HepG2 (cell line): ENCODE results near the gene MAPK6. TPM values are rescaled to one million over a fixed set of nuclear protein-coding genes. Genes with fewer than 3 reads are reported as not detected.

Source experiments
- AKNA ChIP-seq: sonication (generic); formaldehyde crosslinking; IDR thresholded peaks from 2 replicates; pipeline ENCODE4 v1.4.0; 2020; ENCODE audit warnings: missing genetic modification reagents, borderline replicate concordance
- IKZF1 ChIP-seq: fragments of 450-650 bp; IDR thresholded peaks from 2 replicates; pipeline ENCODE4 v1.7.1; 2016
- TBX3 ChIP-seq: fragments of 450-650 bp; IDR thresholded peaks from 2 replicates; pipeline ENCODE4 v1.6.1; 2017; ENCODE audit warnings: antibody characterized with exemption, mild to moderate bottlenecking, inconsistent platforms, borderline replicate concordance
- TEAD3 ChIP-seq: optimal IDR thresholded peaks from 2 replicates; pipeline ENCODE3; 2016; ENCODE audit warnings: borderline replicate concordance
- U2AF2 ChIP-seq: fragments of 200-400 bp; formaldehyde crosslinking; IDR thresholded peaks from 2 replicates; pipeline ENCODE4 v1.6.1; 2017; ENCODE audit warnings: low read depth, mild to moderate bottlenecking, low read length
- ZKSCAN8 ChIP-seq: IDR thresholded peaks from 2 replicates; pipeline ENCODE4 v1.6.1; 2016; ENCODE audit warnings: borderline replicate concordance, missing genetic modification reagents, missing compliant biosample characterization
- ZNF205 ChIP-seq: IDR thresholded peaks from 2 replicates; pipeline ENCODE4 v1.6.1; 2018; ENCODE audit warnings: missing biosample characterization, missing genetic modification reagents
- ZNF230 ChIP-seq: sonication (generic); formaldehyde crosslinking; IDR thresholded peaks from 2 replicates; pipeline ENCODE4 v1.4.0; 2020; ENCODE audit warnings: mild to moderate bottlenecking, missing genetic modification reagents
- ZNF256 ChIP-seq: sonication (generic); formaldehyde crosslinking; conservative IDR thresholded peaks from 2 replicates; pipeline ENCODE4 v1.4.0; 2020; ENCODE audit warnings: missing genetic modification reagents
- ZNF432 ChIP-seq: sonication (generic); formaldehyde crosslinking; IDR thresholded peaks from 2 replicates; pipeline ENCODE4 v1.5.0; 2020; ENCODE audit warnings: missing genetic modification reagents, mild to moderate bottlenecking, borderline replicate concordance
- ZNF691 ChIP-seq: sonication (generic); formaldehyde crosslinking; IDR thresholded peaks from 2 replicates; pipeline ENCODE4 v1.4.0; 2020; ENCODE audit warnings: missing genetic modification reagents, low read depth, mild to moderate bottlenecking, borderline replicate concordance
- polyA plus RNA-seq, 8 experiments: library from polyadenylated mRNA; depleted of rRNA in 3 of 8; stranded (reverse) in 7 of 8; unstranded in 1 of 8; fragments of >200 nt; fragmentation: Illumina TruSeq in 4 of 8; extraction: Trizol in 4 of 8; gene quantifications; 2 replicates each; pipeline versions ENCODE4 v1.2.1 to v1.2.3, GENCODE V29; 2011 to 2016; ENCODE audit warnings: low read depth in 4 of 8, missing spikeins in 1 of 8, mixed read lengths in 1 of 8; ENCODE audit not compliant: insufficient read depth in 1 of 8
- total RNA-seq, 5 experiments: library from RNA; depleted of rRNA; stranded (reverse); fragments of >200 nt; fragmentation: Illumina TruSeq; extraction: Trizol; gene quantifications; 2 replicates each; pipeline ENCODE4 v1.2.3, GENCODE V29; 2016; ENCODE audit warnings: low read depth in 1 of 5
- TF ChIP-seq, protein P1 (sequence below), 2 experiments: IDR thresholded peaks; 2 replicates each; pipeline ENCODE4 v1.6.1; 2011 to 2012; ENCODE audit warnings: low read length in 2 of 2, borderline replicate concordance in 1 of 2, low read depth in 1 of 2, mild to moderate bottlenecking in 1 of 2, moderate library complexity in 1 of 2
- TF ChIP-seq, protein P2 (sequence below): sonication (generic); formaldehyde crosslinking; IDR thresholded peaks from 2 replicates; pipeline ENCODE4 v1.4.0; 2020; ENCODE audit warnings: missing genetic modification reagents
- TF ChIP-seq, protein P3 (sequence below): sonication (generic); formaldehyde crosslinking; IDR thresholded peaks from 2 replicates; pipeline ENCODE4 v1.4.0; 2020; ENCODE audit warnings: missing genetic modification reagents

The MAPK6 gene
- total and polyA plus RNA-seq, 2 of the 13 experiments (the other 11 are each of a cell fraction or from before 2014, with no cell fraction given), result 89.5 to 99.7 TPM

GRCh38 chr15:51970132-51970817, 48.7 kb upstream of the MAPK6 start (continued):
- TF ChIP-seq AKNA (CRISPR knock-in tag) (no peak), IKZF1 (no peak), ZNF432 (CRISPR knock-in tag) (no peak), ZKSCAN8 (CRISPR knock-in tag) (no peak), TEAD3 (peak; percentile 78), U2AF2 (no peak), ZNF691 (no peak), TBX3 (no peak), ZNF205 (CRISPR knock-in tag) (no peak), ZNF256 (CRISPR knock-in tag) (no peak), ZNF230 (no peak)
- TF ChIP-seq, protein P1, sequence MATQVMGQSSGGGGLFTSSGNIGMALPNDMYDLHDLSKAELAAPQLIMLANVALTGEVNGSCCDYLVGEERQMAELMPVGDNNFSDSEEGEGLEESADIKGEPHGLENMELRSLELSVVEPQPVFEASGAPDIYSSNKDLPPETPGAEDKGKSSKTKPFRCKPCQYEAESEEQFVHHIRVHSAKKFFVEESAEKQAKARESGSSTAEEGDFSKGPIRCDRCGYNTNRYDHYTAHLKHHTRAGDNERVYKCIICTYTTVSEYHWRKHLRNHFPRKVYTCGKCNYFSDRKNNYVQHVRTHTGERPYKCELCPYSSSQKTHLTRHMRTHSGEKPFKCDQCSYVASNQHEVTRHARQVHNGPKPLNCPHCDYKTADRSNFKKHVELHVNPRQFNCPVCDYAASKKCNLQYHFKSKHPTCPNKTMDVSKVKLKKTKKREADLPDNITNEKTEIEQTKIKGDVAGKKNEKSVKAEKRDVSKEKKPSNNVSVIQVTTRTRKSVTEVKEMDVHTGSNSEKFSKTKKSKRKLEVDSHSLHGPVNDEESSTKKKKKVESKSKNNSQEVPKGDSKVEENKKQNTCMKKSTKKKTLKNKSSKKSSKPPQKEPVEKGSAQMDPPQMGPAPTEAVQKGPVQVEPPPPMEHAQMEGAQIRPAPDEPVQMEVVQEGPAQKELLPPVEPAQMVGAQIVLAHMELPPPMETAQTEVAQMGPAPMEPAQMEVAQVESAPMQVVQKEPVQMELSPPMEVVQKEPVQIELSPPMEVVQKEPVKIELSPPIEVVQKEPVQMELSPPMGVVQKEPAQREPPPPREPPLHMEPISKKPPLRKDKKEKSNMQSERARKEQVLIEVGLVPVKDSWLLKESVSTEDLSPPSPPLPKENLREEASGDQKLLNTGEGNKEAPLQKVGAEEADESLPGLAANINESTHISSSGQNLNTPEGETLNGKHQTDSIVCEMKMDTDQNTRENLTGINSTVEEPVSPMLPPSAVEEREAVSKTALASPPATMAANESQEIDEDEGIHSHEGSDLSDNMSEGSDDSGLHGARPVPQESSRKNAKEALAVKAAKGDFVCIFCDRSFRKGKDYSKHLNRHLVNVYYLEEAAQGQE (IDR thresholded peaks at IDR 0.05; ENCODE audit: borderline replicate concordance in 1 of 2, low read depth in 1 of 2, low read length in 2 of 2), result no peak
- TF ChIP-seq, protein P2, sequence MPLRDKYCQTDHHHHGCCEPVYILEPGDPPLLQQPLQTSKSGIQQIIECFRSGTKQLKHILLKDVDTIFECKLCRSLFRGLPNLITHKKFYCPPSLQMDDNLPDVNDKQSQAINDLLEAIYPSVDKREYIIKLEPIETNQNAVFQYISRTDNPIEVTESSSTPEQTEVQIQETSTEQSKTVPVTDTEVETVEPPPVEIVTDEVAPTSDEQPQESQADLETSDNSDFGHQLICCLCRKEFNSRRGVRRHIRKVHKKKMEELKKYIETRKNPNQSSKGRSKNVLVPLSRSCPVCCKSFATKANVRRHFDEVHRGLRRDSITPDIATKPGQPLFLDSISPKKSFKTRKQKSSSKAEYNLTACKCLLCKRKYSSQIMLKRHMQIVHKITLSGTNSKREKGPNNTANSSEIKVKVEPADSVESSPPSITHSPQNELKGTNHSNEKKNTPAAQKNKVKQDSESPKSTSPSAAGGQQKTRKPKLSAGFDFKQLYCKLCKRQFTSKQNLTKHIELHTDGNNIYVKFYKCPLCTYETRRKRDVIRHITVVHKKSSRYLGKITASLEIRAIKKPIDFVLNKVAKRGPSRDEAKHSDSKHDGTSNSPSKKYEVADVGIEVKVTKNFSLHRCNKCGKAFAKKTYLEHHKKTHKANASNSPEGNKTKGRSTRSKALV (CRISPR knock-in tag), result no peak
- TF ChIP-seq, protein P3, sequence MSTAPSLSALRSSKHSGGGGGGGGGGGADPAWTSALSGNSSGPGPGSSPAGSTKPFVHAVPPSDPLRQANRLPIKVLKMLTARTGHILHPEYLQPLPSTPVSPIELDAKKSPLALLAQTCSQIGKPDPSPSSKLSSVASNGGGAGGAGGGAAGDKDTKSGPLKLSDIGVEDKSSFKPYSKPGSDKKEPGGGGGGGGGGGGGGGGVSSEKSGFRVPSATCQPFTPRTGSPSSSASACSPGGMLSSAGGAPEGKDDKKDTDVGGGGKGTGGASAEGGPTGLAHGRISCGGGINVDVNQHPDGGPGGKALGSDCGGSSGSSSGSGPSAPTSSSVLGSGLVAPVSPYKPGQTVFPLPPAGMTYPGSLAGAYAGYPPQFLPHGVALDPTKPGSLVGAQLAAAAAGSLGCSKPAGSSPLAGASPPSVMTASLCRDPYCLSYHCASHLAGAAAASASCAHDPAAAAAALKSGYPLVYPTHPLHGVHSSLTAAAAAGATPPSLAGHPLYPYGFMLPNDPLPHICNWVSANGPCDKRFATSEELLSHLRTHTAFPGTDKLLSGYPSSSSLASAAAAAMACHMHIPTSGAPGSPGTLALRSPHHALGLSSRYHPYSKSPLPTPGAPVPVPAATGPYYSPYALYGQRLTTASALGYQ (CRISPR knock-in tag), result no peak
